ENCODE data around the gene RGS19.
"Not testable (repeated sequence)": the region's sequence is repeated elsewhere in the genome, so short reads cannot be mapped to it uniquely, and the experiment has no call there.

RGS19 gene

DNA sequence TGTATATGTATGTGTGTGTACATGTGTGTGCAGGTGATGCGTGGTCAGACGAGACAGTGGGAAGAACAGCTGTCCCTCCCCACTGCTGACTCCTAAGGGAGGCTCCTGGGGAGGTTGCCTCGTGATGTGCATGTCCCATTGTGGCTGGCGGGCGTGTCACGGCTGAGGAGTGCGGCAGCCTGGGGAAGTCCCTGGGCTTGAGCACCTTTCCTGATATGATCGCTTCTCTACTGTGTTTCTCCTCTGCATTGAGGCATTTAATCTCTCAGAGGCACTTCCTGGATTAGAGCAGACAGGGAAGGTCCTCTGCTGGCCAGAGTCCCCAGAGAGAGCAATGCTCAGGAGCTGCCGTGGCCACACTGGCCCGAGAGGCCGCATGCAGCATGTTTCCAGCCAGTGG is 16.6 kb upstream of the RGS19 start:
- DNase-seq (ENCODE audit: extremely low read depth in 1 of 2, low read depth in 1 of 2): no peak

DNA sequence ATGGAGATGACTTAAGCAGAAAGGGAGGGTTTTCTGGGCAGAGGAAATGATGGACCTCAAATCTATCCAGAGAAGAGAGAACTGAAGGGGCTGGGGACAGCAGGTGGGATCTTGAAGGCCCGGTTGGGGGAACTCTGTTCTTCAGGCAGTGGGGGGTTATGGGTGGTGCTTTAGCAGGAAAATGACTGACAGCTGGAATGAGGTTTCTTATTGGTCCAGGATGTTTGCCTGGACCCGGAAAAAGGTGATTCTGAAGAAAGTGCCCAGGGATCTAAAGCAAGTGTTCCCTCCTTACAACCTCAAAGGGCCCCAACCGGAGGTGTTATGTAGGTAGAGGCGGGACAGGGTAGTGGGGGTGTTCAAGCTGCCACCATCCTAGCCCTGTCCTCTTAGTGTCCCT is 16.1 kb upstream of the RGS19 start:
- DNase-seq (ENCODE audit: extremely low read depth in 1 of 2, low read depth in 1 of 2): no peak

DNA sequence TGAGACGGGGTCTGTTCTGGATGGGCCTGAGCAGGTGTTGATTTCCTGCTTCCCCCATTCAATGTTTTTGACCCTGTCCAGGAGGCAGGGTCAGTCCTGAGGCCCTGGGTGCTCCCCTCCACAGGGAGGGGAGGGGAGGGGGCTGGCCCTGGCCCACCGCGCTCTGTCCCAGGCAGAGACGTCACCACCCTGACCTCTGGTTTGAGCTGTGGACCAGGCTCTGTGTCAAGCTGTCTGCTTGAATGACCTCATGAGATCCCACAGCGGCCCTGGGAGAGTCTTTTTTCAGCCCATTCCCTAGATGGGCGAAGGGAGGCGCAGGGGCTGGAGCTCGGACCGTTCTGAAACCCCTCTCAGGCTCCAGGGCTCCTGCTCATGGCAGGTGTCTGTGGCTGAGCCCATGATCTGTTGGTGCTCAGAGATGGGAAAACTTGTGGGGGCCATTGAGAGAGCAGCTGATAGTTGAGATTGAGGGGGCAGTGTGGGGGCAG is 13.7 kb upstream of the RGS19 start:
- DNase-seq (ENCODE audit: extremely low read depth in 1 of 2, low read depth in 1 of 2): no peak

DNA sequence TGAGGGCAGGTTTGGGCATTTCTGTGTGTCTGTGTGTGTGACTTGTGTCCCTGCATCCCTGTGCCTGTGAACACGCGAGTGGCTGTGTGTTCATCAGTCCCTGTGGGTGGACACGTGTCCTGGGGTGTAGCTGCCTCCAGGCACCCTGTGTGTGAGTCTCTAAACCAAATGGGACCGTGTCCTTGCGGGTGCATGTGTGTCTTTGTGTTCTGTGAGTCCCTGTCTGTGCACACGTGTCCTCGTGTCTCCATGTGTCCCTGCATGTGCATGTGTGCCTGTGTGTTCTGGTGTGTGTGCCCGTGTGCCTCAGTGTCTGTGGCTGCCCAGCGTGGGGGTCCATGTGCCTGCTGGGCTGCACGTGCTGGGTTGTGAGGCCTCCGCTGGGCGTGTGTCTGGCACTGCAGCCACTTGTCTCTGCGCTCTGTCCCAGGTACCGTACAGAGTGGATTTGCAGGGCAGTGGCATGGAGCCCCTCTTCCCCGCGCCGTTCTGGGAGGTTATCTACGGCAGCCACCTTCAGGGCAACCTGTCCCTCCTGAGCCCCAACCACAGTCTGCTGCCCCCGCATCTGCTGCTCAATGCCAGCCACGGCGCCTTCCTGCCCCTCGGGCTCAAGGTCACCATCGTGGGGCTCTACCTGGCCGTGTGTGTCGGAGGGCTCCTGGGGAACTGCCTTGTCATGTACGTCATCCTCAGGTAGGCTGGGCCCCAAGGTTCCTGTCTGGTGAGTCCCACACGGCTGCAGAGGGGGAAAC is 13.1 kb upstream of the RGS19 start:
- no peak for DNase-seq (ENCODE audit: extremely low read depth in 1 of 2, low read depth in 1 of 2)

DNA sequence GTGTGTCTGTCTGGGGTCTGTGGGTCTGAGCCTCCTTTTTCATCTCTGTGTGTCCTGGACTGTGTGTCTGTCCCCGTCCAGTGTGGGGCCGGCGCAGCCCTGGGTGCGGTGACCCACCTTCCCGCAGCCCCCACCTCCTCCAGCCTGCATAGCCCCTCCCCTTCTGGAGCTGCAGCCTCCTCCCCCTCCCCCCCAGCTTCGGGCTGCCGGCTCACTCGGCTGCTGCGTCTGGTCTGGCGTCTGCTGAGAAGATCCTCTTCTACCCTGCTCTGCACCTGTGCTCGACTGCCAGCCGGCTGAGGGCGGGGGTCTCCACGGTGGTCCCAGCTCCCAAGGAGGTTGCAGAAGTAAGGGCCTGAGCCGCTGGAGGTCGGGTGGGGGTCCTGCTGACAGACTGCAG is 12.5 kb upstream of the RGS19 start:
- no peak for DNase-seq (ENCODE audit: extremely low read depth in 1 of 2, low read depth in 1 of 2)

DNA sequence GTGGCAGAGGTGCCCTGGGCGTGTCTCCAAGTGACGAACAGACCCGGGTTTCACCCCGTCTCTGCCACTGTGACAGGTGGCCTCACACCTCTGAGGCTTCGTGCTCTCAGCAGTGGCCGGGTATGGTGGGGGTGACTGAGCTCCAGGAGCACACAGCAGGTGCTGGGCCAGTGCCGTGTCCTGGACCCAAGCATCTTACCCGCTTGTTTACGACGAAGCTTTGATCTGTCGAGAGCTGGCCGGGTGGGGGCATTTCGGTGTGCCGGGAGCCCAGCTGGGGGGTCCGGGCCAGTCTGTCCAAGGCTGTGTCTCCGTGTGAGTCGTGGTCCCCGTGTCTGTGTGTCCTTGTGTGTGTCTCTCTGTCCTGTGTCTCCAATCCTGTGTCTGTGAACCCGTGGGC is 12.0 kb upstream of the RGS19 start:
- DNase-seq (ENCODE audit: extremely low read depth in 1 of 2, low read depth in 1 of 2): no peak

DNA sequence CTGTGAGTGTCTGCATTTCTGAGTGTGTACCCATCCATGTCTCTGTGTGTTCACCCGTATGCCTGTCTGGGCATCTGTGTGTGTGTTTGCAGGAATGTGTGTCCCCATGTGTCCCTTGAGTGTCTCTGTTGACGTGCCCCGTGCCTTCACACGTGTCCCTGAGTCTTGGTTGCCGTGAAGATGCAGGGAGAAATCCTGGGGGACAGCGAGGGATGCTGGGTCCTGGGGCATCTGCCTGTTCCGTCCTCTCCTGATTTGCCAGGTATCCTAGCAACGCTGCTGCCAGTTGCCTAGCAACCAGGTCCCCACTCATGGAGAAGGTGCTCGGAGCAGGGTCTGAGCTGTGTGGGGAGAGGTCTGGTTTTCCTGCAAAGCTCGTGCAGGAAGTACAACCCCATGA is 10.8 kb upstream of the RGS19 start:
- no peak for DNase-seq (ENCODE audit: extremely low read depth in 1 of 2, low read depth in 1 of 2)

DNA sequence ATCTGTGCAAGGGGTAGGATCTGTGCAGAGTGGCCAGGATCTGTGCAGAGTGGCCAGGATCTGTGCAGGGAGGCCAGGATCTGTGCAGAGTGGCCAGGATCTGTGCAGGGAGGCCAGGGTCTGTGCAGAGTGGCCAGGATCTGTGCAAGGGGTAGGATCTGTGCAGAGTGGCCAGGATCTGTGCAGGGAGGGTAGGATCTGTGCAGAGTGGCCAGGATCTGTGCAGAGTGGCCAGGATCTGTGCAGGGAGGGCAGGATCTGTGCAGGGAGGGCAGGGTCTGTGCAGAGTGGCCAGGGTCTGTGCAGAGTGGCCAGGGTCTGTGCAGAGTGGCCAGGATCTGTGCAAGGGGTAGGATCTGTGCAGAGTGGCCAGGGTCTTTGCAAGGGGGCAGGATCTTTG is 9.3 kb upstream of the RGS19 start:
- not testable (repeated sequence) for DNase-seq (ENCODE audit: extremely low read depth in 1 of 2, low read depth in 1 of 2)

DNA sequence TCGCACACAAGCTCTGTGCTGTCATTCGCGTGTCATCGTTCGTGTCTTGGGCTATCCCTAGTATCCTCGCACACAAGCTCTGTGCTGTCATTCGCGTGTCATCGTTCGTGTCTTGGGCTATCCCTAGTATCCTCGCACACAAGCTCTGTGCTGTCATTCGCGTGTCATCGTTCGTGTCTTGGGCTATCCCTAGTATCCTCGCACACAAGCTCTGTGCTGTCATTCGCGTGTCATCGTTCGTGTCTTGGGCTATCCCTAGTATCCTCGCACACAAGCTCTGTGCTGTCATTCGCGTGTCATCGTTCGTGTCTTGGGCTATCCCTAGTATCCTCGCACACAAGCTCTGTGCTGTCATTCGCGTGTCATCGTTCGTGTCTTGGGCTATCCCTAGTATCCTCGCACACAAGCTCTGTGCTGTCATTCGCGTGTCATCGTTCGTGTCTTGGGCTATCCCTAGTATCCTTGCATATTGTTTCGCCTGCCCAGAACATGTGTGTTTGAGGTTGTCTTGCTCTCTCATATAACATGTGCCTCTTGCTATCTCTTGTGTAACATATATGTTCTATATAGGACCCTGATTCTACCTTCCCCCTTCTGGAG is 8.0 kb upstream of the RGS19 start:
- not testable (repeated sequence) for DNase-seq (ENCODE audit: extremely low read depth in 1 of 2, low read depth in 1 of 2)

DNA sequence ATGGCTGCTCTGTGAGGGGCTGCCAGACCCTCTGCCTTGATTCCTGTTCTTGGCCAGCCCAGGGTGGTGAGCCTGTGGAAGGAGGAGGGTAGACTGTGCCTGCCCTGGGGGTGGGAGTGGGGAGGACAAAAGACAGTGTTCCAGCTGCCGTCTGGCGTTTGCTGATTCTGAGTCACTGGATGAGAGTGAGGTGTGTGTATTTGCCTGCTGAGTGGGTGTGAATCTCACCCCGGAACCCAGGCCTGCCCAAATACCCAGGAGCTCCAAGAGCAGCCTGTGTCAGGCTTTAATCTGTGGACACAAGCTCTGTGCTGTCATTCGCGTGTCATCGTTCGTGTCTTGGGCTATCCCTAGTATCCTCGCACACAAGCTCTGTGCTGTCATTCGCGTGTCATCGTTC is 7.5 kb upstream of the RGS19 start:
- DNase-seq (ENCODE audit: extremely low read depth in 1 of 2, low read depth in 1 of 2): no peak

DNA sequence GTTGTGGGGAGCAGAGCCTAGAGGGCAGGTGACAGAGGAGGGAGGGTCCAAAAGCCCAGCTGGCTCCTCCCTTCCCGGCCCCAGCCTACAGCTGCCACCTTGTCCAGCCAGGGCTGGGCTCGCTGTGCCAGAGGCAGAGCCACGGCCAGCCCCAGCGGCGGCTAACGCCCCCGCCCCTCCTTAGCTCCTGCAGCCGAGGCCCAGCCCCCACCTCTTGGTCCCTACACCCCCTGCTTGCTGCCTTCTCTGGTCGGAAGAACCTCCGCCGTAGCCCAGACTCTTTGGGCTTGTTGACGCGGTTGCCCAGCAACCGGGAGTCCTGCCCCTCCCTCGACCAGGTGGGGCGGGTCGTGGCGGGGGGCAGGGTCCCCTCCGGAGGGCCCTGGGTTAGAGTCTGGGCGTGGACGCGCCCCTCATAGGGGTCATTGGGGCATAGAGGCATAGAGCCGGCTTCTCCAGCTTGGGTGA is 5.4 kb upstream of the RGS19 start:
- no peak for DNase-seq (ENCODE audit: extremely low read depth in 1 of 2, low read depth in 1 of 2)

DNA sequence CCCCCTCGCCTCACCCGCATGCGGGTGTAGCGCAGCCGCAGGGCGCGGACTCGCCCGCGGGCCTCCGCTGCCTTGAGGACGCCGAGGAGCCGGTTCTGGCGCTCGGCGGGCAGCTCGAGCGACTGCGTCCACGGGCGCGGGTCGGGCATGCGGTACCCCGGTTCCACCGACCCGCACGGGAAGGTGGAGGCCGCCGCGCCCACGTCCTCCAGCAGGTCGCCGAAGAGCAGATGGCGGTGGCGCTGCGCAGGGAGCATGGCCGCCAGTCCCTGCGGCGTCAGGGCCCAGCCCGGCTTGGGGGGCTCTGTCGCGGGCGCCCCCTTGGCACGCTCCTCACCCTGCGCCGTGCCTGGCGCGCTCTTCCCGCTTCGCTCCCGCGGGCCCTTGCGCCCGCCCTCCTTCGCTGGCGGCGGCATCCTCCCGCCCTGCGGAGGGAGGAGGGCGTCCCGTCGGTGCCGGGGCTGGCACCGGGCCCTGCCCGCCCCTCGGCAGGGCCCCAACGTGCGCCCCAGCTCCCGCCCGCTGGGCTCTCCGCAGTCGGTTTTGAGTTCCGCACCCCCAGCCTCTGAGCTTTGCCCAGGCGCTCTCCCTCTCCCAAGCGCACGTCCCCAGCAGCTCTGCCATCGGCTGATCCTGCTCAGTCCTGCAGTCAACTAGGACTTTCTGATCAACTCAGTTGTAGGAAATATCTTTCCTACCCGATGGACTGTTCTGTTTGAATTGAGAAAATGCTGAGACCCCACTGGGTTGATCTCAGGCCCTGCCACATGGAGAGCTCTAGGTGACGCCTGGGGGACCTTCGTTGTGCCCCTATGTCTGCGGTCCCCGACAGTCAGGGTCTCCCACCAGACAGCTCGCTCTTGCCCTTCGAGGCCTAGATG is 4.7 kb upstream of the RGS19 start, which contains the start of gene LKAAEAR1:
LKAAEAR1 (minus strand) TSS at position 595 of the 881 bp plus-strand sequence; CDS start at position 416, 179 bp downstream.
- no peak for DNase-seq (ENCODE audit: extremely low read depth in 1 of 2, low read depth in 1 of 2)

DNA sequence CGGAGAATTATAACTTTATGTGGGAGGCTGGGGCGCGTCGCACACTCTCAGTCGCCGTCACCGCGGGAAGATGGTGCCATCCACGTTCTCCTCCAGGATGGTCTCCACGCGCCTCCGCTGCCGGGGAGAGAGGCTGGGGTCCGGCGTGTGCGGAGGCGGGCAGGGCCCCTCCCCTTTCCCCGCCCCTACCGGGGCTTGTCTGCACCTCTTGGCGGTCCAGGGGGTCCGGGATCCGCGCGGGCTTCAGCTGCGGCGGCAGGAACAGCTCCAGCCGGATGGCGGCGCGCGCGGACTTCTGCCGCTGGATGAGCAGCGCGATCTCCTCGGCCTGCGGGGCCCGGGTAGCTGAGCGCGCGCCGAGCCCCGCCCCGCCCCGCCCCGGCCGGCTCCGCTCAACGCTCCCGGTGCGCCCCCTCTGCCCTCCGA is 4.1 kb upstream of the RGS19 start:
- peak in 1 of 2 donors; percentile 51 for DNase-seq (ENCODE audit: extremely low read depth in 1 of 2, low read depth in 1 of 2)

DNA sequence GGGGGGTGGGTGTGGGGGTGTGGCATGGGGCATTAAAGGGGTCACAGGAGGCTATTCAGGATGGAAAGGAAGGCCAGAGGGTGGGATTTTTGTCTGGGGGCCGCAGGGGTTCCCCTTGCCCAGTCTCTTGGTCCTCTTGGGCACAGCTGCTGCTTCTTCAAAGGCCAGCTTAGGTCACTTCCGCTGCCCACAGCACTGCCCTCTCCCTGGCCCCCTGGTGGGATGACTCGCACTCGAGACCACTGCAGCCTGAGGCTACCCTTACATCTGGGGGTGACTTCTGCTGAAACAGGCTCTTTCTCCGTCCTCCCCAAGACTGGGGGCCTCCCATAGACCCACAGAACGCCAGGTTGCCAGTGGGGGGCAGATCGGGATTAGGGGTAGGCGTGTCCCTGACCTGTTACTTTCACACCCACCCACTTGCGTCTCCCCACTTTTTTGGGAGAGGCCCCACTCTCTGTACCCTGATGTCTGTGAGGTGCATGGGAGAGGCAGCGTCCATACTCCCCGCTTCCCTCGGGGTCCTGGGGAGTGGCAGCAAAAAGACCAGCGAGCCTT is 3.6 kb upstream of the RGS19 start:
- no peak for DNase-seq (ENCODE audit: extremely low read depth in 1 of 2, low read depth in 1 of 2)

DNA sequence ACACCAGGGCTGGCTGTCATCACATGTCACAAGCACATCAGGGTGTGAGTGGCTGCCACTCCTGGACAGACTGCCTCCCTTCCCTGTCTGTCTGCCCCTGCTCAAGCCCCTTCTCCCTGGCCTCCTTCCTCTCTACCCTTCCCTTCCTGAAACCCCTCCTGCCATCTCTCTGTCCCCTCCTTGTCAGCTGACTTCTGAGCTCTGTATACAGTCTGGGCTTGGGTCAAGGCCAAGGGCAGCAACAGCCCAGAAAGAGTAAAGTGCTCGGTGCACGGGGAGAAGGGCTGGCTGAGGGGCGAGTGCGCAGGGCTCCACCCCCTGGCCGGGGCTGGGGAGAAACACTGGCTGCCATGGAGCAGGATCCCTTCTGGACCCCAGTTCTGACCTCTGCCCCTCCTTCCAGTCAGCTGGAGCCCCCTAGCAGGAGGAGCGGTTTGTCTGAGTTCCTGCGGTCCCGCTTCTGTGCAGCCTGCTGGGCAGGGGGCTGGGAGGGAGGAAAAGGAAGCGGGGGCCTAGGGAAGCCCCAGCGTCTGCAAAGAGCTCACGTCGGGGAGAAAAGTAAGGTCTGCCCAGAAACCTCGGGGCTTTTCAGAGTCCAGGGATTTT is 2.9 kb upstream of the RGS19 start:
- no peak for DNase-seq (ENCODE audit: extremely low read depth in 1 of 2, low read depth in 1 of 2)

DNA sequence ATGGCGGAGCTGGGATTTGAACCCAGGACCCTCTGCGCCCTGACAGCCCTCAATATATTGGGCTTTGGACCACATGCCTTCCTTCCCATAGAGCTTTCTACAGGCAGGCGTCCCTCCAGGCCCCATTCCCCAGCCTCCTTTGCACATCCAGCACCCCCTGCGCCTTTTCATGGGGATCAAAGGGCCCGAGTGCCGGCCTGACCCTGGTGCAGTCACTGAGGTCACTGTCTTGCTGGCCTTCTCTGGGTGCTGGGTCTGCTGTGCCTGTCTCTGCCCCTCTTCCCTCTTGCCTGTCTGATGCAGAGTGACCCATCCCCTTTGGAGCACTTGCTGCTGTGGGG is 2.3 kb upstream of the RGS19 start:
- no peak for DNase-seq (ENCODE audit: extremely low read depth in 1 of 2, low read depth in 1 of 2)

DNA sequence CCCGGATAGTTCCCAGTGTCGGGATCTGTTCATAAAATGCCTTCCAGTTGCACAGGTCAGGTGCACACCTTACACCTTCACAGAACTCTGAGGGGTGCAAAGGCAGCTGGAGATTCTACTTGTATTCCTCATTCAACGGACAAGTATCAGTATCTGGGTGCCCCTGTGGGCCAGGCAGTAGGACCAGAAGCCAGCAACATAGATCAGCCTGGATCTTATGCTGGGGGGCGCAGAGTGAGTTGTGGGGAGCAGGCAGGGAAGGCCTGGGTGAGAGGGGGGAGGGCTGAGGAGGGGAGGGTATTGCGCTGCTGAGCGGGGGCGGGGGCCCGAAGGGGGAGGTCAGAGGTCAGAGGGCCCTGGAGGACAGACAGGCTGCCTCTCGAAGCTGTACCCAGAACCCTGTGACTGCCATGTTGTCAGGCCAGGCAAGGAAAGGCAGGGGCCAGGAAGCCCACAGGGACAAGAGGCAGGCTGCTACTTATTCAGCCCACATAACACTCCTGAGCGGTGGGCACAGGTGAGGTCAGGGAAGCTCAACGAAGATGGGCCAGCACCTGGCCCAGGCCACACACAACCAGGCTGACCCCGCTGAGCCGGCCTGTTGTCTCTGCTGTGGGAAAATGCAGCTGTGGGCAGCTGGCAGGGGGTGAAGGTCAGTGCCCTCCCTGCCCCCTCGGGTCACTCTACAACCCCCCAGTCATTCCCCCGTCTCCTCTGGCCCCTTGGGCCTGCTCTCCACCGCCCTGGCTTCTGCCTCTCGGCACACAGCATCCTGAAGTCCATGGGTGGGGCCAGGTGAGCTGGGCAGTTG is 1.7 kb upstream of the RGS19 start:
- no peak for DNase-seq (ENCODE audit: extremely low read depth in 1 of 2, low read depth in 1 of 2)

DNA sequence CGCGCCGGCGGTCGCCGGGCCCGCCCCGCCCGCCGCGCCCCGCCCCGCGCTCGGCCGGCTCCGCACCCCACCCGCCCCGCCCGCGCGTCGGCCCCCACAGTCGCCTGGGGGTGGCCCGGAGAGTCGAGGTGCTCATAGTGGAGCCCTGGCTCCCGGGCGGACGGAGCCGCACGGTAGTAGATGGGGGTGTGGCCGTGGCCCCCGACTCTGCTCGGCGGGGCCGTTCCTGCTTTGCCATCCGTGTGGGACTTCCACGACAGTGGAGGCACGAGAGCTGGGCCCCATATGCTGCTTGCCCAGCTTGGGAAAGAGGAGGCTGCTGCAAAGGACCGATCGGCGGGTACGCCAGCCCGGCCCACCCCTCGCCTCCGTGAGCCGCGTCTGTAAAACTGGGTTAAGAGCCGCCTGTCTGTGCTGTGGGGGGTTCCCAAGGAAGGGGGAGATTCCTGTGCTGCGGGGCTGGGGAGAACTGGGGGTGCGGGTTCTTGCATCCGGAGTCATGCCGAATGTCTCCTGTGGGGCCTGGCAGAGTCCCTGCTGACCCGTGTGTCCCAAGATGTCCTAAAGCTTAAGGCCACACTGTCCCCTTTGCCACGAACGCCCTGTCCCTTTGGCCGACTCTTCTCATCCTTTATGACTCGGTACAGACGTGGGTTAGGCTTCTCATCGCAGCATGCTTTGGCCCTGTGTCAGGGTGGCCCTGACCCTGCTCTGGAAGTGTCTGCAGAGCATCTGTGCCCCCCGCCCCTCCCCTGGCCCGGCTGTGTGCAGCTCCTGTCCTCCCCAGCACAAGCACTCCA is 895 bp upstream of the RGS19 start, which contains the start of gene OPRL1:
OPRL1 (plus strand) TSS at position 70 of the 800 bp plus-strand sequence. CDS start 12,639 bp downstream, outside the sequence.
- DNase-seq (ENCODE audit: extremely low read depth in 1 of 2, low read depth in 1 of 2): no peak

DNA sequence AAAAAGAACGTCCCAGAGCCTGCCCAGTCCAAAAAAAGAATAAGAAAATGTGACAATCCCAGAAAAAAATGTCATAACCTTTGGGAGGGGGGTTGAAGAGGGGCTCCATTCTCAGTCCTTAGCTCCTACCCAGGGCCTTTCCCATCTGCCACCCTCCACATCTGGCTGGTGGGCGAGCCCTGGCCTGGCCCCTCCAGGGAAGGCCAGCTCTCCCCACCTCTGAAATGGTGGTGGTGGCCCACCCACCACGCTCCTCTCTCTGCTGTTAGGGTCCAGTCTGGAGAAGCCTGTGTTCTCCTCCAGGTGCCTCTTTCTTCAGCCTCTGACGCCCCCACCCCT is 415 bp downstream of the RGS19 start:
- DNase-seq (ENCODE audit: extremely low read depth in 1 of 2, low read depth in 1 of 2): no peak
